NOMO-1 treated with DMSO at 0.1 percent for 48 hours (cell line): ENCODE results near the gene GRM5.

Experiments used
- DNase-seq: peaks from one replicate; lab custom pipeline; 2025; ENCODE audit not compliant: unreplicated experiment; lab: John Stamatoyannopoulos, UW

Gene GRM5

DNA sequence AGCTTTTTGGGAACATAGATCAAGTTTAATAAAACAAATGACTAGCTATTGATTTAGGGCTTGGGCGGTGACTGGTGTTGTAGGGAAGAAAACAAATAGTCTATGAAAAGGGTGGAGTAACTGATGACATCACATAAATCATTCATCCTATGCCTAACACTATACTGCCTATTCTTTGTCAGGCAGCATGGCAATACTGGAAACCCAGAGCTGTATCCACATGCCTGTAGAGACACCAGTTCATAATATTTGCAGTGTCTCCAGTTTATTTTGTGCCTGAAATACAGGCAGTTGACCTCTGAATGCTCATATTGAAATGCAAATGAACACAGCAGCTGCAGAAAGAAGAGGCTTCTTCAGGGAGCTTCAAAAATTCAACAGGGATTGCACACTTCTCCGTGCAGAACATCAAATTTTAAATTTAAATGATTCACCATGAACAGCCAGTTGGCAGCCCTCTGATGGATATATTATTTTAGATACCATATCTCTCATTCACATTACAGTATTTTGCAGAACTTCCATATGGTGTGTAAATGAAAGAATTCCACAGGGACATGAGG lies 445.1 kb downstream of the GRM5 start:
- DNase-seq, result no peak

DNA sequence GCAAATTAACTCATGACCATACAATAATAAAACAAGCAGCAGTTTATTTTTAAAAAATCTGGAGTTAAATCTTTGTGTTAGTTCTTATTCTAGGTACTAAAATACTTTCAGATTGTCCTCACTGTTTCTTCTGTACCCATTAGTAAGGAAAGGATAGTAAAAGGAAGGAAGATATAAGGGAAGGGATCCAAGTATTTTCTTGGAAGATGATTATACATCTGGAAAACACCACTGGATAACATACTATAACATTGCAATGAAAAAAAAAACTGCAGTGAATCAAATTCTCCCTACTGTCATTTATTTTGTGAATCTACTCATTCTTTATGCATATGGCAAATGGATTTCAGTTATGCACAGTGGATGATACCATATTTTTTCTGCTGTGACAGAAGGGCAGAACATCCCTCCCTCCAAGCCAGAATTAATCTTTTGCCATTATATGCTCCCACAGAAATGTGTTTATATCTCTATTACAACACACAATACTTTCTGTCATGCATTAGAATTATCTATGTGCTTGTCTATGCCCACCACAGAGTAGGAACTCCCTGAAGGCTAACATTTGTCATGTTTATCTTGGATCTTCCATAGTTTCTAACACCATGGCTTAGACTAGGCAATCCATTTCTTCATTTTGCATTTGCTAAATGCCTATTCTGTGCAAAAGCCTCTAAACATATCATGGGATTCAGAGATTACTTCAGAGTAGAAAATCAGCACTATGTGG lies 446.0 kb downstream of the GRM5 start:
- DNase-seq, result no peak

DNA sequence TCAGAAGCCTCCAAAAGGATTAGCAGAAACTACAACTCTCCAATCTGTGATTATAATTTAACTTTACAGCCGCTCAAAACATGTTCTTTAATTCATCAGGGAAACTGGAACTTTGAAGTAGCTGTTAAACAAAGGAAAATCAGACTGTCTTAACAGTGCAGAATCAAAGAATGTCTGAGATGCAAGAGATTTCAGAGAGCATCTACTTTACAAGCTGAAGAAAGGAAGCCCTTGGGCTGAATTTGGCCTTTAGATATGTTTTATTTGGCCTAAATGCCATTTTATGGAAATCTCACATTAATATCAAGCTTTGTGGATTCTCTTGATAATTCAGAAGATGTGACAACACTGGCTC lies 446.7 kb downstream of the GRM5 start:
- DNase-seq, result no peak

DNA sequence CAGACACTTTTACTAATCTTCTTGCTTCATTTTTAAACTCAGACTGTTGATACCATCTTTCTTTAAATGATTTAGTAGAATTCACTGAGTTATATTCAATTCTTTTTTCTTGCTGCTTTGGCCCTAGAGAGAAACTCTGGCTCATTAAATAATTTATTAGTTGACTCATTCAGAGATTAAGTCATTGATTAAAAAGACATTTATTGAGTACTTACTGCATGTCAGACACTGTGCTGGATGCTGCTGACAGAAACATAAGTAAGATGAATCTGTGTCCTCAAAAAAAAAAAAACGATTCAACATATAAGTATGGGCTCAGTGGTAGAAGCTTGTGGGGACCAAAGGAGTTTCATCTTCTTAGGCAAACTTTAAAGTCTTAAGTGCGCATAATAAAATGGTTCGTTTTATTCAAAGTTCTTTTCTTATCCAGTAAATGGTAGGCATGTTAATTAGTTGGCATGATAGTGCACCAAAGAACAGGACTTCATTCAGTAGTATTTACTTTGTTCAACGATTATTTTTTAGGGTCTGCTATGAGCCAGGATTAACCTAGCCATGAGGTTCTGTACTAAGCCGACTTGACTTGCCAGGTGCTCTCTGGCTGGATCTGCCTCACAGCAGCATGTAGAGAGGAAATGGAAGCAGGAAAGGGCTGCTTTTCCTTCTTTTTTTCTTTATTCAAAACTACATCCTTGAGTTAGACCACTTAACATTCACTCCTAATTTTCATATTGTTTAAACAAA lies 447.3 kb downstream of the GRM5 start:
- DNase-seq, result no peak

DNA sequence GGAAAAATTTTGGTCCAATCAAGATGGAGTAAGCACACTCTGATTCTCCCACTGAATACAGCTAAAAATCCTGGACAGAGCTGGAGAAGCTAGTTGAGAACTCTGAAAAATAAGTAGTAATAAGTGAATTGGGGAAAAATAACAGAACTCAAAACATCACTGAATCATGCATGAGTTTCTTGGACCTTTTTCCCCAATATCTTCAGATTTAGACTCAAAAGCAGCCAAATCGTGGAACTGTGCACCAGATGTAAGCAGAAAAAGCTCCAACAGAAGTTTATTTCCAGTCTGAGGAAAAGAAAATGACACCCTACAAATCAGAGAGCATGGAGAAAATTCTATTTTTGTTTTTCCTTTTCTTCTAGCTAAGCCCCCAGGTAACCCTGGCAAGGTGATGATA lies 448.6 kb downstream of the GRM5 start:
- no peak for DNase-seq

DNA sequence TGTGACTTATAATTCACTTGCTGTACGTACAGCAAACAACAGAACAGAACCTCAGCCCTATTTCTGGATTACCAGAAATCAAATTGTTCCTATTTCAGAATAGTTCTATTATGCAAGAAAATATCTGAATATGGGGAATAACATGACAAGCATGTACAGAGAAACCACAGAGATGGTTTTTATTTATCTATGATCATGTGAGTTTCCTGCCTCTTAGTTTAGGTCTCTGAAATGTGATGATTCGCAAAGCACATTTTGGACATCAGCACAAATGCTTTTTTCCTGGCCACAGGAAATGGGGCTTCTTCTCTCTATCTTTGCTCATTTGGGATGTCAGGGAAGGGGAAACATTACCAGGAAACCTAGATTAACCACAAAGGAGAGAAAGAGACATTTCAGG lies 461.5 kb downstream of the GRM5 start:
- no peak for DNase-seq

DNA sequence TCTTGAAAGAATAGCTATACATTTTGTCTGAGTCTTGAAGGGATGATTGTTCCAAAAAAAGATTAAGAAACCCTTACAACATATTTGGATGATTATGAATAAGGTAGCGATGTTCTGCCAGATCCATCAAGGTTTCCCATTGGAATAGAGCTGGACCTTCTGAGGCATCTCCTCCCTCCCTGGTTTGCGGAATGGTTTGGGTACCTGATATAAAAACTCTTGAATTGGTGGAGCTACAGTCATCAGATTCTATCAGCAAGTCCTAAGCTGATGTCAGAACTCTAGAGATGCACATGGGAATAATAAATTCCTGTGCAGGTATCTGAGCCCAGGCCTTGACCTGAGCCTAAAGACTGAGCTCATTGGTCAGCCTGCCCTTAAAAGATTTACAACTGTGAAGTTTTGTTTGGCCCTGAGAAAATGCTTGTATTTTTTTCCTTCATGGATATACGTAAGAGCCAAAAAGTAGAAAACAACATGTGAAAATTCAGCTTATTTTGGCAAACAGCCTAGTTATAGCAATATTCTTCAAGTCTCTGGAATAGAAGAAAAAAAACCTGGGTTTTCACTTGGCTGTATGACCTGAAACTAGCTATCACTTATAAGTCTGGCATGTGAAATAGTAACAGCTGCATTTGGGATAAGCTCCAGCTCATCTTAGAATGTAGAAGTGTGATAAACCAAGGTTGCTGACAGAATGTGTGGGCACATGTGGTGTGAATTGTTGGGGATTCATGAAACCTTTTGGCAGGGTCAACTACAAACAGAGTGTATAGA lies 462.5 kb downstream of the GRM5 start:
- DNase-seq, result no peak

DNA sequence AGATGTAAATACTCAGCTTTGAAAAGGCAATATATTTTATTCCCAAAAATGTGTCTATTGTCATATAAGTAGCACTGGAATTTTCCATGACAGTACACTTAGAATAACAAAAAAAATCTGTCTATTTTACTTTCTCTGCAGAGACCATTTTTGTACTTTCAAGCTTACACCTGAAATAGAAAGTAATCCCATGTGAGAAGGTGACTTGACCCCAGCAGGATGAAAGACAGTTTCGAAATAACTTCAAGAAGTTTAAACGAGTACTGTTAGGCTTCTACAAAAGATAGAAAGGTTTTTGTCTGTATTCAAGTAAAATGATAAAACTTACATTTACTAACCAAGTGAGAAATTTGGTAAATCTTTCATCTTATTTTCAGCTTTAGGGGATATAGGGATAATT lies 468.4 kb downstream of the GRM5 start:
- DNase-seq, result no peak

DNA sequence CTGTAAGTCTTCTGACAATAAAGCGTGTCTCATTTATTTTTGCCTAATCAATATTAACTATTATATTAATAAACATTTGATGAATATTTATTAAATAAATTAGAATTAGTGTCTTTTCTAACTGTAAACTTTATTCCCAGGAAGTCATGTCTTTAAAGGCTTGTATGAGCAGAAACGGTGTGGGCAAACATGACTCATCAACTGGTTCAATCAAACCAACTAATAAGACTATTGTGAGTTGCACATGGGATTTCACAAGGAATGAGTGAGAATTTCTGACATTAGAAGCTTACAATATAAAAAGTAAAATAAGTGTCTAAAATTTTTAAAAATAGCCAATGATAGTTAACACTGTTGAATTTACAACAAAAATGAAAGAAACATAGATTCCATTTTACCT lies 469.0 kb downstream of the GRM5 start:
- no peak for DNase-seq

DNA sequence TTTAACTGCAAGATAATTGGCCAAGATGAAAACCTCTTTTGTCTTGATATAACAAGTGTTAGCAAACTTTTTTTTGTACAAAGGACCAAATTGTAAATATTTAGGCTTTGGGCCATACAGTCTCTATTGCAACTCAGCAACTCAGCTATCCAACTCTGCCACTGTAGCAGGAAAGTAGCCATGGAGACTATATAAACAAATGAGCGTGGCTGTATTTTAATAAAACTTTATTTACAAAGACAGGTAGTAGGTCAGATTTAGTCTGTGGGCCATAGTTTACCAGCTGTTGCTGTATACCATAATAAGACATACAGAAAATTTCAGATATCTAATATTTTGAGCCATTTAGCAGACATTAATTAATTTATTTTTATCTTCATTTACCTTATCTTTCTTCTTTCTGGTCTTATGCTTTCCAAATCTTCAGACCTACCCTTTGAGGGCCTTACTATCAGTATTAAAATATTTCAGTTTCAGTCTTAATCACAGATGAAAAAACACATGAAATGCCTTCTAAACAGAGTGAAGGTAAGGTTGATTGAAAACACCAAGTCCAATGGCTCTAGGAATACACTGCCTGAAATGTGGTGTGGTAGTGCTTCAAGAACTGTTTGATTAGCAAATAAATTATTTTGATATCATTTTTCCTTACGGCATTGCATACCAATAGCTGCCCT lies 471.4 kb downstream of the GRM5 start:
- no peak for DNase-seq

DNA sequence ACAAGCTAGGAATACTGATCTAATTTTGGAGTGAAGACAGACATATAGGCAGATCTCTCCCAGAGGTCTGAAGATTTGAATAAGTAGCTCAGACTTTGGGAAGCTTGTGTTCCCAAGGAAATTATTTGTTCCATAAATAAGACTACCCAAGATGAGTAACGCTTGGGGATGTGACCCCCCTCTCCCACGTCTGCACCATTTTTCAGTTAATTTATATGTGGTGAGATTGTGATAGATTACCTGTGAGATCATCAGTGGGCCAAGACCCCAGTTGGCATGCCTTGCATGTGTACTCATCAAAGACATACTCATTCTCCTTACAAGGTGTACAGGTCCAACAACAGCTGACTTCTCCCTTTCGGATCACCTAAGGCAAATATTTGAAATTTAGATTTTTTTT lies 475.4 kb downstream of the GRM5 start:
- no peak for DNase-seq

DNA sequence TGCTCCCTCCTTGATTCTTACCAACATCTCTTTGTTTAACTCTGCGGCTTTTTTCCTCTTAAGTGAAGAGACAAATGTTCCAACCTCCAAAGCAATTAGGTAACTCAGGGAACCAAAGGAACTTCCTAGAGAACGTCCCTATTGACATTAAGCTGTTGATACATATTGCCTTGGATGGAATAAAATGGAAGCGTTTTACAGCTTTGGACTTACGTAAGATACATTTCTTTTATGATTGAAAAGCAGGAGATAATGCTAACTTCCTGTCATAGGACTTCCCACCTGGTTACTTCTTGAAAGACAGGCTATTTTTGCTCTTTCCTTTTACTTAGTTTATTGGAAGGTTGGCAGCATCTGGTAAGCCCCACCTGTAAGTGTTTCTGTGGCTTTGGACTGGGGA lies 482.5 kb downstream of the GRM5 start:
- no peak for DNase-seq

DNA sequence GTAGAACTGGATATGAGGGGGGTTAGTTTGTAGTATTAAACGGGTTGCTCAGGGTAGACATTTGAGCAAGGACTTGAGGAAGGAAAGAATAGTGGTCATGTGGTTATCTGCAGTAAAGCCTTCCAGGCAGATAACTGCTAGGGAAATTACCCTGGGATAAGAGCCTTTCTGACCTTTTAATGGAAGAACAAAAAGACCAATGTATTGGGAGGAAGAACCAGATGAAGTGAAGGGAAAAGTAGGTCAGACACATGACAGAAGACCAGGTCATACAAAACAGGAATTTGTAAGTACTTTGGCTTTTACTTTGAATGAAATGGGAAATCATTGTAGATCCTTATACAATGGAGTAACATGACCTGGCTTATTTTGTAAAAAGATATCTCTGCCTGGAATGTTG lies 486.3 kb downstream of the GRM5 start:
- DNase-seq, result no peak

DNA sequence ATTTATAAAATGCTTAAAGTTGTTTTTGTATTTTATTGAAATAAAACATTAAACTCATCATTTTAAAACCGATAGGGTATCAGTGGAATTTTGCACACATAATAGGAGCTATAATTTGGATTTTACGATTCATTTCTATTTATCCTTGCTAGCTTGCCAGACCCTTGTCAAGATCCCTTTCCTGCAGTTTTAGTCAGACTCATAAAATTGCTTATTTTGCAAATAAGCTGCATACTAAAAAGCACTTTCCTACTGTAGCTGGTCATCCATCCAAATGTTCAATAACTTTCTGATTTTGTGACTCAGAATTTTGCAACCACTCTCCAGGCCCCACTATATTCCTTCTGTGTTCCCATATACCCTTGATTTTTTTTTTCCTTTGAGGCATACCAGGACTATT lies 489.0 kb downstream of the GRM5 start:
- no peak for DNase-seq

DNA sequence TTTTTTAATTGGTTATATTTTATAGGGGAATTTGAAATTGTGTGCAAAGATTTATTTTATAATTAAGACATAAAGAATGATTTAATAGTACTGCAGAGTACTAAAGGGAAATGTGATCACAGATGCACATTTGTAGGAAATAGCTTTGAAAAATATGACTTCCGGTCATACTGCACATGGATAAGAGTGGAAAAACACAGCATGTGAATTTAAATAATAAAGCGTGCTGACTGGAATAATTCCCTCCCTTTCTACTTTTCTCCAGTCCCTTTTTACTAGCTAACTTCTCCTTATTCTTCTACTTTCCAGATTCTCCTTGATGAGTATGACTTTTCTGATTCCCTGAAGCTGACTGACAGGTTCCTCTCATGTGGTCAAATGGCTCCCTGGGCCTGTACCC lies 489.9 kb downstream of the GRM5 start:
- DNase-seq, result no peak

DNA sequence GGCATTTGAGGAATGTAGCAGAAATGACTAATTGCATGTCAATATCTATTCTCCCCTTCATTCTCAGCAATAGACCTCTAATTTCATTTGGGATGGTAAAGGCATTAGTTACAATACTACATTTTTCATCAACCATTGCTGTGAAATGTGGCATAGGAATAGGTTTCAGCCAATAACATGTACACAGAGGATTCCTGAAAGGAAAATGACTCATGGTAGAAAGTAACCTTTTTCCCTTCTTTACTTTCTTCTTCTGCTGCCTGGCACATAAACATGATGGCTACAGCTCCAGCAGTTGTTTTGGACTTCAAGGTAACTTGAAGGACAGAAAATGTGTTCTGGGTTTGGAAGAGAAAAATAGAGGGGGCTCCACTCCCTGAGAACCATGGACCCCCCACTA lies 496.4 kb downstream of the GRM5 start:
- DNase-seq, result no peak

DNA sequence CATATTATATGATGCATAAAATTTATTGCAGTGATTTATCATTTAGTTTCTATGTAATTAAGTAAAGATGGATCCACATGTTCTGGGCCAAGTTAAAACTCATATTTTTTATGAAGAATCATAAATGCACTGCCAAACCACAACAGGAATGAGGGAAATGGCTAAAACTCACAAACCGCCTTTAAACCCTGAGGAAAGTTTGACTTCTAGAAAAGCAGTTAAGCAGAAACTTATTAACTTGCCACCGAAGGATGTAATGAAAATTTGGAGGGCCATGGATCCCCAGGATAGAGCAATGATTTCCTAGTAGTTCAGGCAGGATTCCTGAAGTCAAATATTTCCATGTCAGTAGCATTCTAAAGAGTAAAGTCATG lies 510.0 kb downstream of the GRM5 start:
- no peak for DNase-seq

DNA sequence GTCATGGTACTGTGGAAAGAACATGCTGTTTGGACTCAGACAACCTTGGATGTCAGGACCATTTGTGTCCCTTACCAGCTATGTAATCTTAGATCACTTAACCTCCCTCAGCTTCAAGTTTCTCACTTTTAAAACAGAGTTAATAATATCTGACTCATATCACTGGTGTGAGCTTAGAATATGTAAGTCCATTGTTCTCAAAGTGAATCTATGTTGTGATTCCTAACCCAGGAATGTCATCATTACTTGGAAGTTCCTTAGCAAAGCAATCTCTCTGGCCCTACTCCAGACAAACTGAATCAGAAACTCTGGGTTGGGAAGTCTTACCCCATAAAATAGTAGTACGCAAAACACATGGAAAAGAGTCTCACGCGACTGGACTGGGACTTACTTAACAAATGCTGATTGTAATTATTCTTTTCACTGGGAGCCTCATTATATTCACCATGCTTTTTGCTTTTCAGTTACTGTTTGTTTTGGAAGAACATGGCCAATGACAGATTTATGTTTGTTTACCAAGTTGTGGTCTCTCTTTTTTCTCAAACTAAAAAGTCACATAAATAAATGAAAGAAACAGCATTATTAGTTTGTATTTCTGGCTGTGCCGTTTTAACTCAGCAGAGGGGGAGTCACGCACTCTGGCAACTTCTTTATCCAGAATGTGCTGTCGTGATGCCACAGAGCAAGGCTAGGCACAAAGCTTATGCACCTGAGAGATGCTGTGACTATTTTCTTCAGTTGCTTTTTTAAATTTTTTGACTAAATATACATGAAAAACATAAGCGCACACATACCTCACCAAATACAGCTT lies 510.6 kb downstream of the GRM5 start:
- DNase-seq, result no peak

DNA sequence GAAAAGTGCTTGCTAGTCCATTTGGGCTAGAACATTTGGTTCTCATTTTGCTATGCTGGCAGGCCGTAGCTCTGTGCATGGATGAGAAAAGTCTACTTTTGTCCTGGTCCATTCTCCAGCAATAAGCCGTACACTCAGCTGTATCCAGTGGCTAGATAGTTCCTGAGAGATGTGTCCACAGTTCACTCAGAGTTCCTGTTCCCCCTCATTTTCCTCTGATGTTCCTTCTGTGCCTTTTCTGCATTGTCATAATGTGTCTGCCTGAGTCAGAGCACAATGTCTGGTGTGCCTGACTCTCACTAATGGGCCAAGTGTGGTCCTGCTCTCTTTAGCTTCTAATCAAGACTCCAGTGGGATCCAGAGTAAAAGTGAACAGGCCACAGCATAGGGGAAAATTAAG lies 512.6 kb downstream of the GRM5 start:
- DNase-seq, result no peak

DNA sequence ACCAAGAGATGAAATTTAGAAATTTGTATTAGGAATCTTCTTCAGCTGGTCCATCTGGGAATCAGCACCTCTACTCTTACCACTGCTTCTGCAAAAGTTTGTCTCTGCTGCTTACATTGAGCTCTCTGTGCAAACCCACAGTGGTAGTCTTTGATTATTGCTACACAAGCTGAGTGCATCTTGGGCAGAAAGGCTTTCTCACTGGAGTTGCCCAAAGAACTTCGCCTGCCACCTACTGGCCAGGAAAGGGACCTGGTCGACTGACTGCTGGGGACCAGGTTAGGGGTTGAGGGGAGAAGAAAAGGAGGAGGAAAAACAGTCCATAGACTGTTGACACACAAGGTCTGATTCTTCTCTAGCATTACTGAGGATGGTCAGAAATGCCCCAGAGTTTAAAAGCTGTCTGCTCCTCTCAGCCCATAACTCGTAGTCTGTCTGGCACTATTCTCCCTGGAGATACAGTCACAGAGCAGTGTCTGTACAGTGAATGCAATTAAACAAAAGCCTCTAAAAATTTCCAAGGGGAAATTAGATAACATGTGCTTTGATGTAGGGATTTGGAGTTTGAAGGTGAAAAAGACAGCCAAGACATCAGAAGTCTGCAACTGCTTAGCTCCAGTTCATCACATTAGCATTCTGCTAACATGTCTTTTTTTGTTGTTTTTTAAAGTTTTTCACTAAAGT lies 513.3 kb downstream of the GRM5 start:
- peak; percentile 36 for DNase-seq
